Measurements from ENCODE around the gene IL11. TPM values are rescaled to one million over a fixed set of nuclear protein-coding genes. Genes with fewer than 3 reads are reported as not detected.

The IL11 gene
- total RNA-seq, 1 experiment from 2014 or later: 3.9 TPM

DNA sequence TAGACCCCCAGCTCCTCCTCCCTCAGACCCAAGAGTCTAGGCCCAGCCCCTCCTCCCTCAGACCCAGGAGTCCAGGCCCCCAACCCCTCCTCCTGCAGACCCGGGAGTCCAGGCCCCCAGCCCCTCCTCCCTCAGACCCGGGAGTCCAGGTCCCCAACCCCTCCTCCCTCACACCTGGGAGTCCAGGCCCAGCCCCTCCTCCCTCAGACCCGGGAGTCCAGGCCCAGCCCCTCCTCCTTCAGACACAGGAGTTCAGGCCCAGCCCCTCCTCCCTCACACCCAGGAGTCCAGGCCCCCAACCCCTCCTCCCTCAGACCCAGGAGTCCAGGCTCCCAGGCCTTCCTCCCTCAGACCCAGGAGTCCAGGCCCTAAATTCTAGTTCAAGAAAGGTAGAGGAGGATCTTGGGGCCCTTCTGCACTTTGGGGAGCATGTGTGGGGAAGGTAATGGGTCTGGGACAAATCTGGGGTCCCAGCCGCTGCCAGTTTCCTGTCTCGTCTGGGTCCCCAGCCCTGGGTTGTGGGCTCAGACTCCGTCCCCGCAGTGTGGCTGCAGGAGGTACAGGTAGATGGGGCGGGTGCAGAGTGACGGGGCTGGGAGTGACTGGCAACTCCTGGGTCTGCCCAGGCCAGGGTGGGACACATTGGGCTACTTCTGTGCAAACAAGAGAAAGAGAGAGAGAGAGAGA, 3.2 kb upstream of the IL11 start:
- no peak overlapping the region for H2AFZ ChIP-seq (ENCODE audit: low read length)
- Mint-ChIP-seq H3K4me3 (peak overlapping the region; percentile 4 to 51; a peak in 3 of 5 replicates), H3K36me3 (ENCODE audit: insufficient read depth in 1 of 3, low read depth in 3 of 3) (peaks cover 0 to 6% (median 0%) of the 10 kb centered on the region in 3 experiments; a peak in 1 of 7 replicates), H3K4me1 (peaks cover 35 to 56% of the 10 kb centered on the region in 2 experiments), H3K27me3 (ENCODE audit: low read depth) (peaks cover 68% of the 10 kb centered on the region), H3K9me3 (peaks cover 0 to 5% of the 10 kb centered on the region in 2 experiments; a peak in 2 of 5 replicates), H3K27ac (peak overlapping the region; percentile 17 to 55 (median 46); a peak in 3 of 7 replicates)
- H2BK120ac ChIP-seq (ENCODE audit: low read depth, low read length, poor library complexity, severe bottlenecking): no peak overlapping the region
- H3K23me2 ChIP-seq (ENCODE audit: insufficient read length, low read depth, low read length, poor library complexity, severe bottlenecking): peaks cover 17% of the 10 kb centered on the region
- TF ChIP-seq, protein P1, sequence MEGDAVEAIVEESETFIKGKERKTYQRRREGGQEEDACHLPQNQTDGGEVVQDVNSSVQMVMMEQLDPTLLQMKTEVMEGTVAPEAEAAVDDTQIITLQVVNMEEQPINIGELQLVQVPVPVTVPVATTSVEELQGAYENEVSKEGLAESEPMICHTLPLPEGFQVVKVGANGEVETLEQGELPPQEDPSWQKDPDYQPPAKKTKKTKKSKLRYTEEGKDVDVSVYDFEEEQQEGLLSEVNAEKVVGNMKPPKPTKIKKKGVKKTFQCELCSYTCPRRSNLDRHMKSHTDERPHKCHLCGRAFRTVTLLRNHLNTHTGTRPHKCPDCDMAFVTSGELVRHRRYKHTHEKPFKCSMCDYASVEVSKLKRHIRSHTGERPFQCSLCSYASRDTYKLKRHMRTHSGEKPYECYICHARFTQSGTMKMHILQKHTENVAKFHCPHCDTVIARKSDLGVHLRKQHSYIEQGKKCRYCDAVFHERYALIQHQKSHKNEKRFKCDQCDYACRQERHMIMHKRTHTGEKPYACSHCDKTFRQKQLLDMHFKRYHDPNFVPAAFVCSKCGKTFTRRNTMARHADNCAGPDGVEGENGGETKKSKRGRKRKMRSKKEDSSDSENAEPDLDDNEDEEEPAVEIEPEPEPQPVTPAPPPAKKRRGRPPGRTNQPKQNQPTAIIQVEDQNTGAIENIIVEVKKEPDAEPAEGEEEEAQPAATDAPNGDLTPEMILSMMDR (conservative IDR thresholded peaks at IDR 0.05): no peak
- no peaks in the 10 kb centered on the region for H4K20me1 ChIP-seq (ENCODE audit: control insufficient read depth, insufficient read depth, insufficient read length)
- H3K79me2 ChIP-seq (ENCODE audit: insufficient read depth, low read length): no peaks in the 10 kb centered on the region
- H4K5ac ChIP-seq (ENCODE audit: insufficient read length, low read depth, low read length): no peak overlapping the region
- no peak overlapping the region for H2BK5ac ChIP-seq (ENCODE audit: insufficient read length, low read length)
- WGBS (ENCODE audit: extremely low coverage, insufficient read length, low lambda C conversion rate): no CpG with 5 or more reads among the region's 9 CpGs
- H3K9me3 ChIP-seq (ENCODE audit: control insufficient read depth, low read depth, low read length): no peaks in the 10 kb centered on the region
- H2BK20ac ChIP-seq (ENCODE audit: low read depth, low read length, poor library complexity, severe bottlenecking): no peak overlapping the region
- H3K4me1 ChIP-seq (ENCODE audit: insufficient read depth, low read length): no peaks in the 10 kb centered on the region; the same call in 1 of the 2 replicates
- no peak overlapping the region for H3K9ac ChIP-seq (ENCODE audit: extremely low read depth, insufficient read length, low read length)
- peak overlapping the region; percentile 22 for H3K18ac ChIP-seq (ENCODE audit: insufficient read length, low read depth, low read length)
- no peak overlapping the region for H2BK12ac ChIP-seq (ENCODE audit: insufficient read length, low read depth, low read length)
- no peak overlapping the region for H2BK15ac ChIP-seq (ENCODE audit: low read depth, low read length)
- no peak overlapping the region for H3K23ac ChIP-seq (ENCODE audit: insufficient read length, low read depth, low read length)
- DNase-seq: peak; percentile 53
- no peak overlapping the region for H3K27ac ChIP-seq (ENCODE audit: insufficient read length, low read depth, low read length)
- no peak overlapping the region for H3K14ac ChIP-seq (ENCODE audit: insufficient read depth, low read length)
- H4K91ac ChIP-seq (ENCODE audit: insufficient read length, low read depth, low read length): no peak overlapping the region
- H3T11ph ChIP-seq (ENCODE audit: low read length): no peak overlapping the region
- H3K79me1 ChIP-seq (ENCODE audit: insufficient read depth, low read depth, low read length, poor library complexity, severe bottlenecking): no peaks in the 10 kb centered on the region
- H4K8ac ChIP-seq (replicated peaks; ENCODE audit: insufficient read length, low read depth, low read length): no peak overlapping the region
- peak overlapping the region; percentile 33 for H3K4me2 ChIP-seq (ENCODE audit: insufficient read depth, insufficient read length, low read length)
- peaks cover 5% of the 10 kb centered on the region; the same call in 1 of the 2 replicates for H3K27me3 ChIP-seq (ENCODE audit: insufficient read depth, low read length)
- H3K4ac ChIP-seq (ENCODE audit: low read depth, low read length): no peak overlapping the region
- H2AK5ac ChIP-seq (ENCODE audit: insufficient read length, low read length): no peak overlapping the region
- H3K56ac ChIP-seq (ENCODE audit: insufficient read length, low read depth, low read length): no peak overlapping the region

All from H9 (cell line).